Measurements from ENCODE around the gene NRXN2.

The NRXN2 gene

DNA sequence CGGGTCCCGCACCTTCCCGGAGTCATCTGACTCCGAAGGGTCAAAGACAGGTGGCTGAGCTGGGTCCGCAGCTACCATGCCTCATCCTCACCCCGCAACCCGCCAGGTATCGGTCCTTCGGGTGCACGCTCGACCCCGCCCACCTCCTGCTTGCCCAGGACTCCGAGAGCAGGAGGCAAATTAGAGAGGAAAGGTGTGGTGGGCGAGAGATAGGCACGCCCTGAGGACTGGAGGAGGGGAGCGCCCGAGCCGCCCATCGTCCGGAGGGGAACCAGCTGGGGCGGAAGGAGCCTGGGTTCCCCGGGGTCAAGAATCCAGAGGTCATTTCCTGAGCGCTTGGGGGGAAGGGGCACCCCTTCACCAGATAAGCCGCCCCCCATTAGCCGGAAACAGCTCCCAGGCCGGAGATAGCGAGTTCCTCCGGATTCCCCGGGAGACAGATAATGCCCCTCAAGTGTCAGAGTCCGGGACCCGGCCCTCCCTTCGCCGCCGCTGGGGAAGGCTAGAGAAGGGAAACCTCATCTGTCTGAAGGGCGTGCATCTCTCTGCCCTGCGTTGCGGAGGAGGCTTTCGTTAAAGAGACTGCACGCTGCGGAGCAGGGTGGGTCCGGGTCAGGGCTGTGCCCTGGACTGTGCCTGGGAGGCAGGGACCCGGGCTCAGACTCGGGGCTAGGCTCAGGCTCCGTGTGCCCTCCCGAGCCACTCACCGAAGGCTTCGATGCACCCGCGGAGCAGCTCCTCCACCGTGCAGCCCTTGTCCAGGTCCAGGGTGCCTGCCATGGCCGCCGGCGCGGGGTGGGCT is 19.3 kb upstream of the NRXN2 start:
- no peak for TF ChIP-seq EGR1 (IDR thresholded peaks at IDR 0.05)

DNA sequence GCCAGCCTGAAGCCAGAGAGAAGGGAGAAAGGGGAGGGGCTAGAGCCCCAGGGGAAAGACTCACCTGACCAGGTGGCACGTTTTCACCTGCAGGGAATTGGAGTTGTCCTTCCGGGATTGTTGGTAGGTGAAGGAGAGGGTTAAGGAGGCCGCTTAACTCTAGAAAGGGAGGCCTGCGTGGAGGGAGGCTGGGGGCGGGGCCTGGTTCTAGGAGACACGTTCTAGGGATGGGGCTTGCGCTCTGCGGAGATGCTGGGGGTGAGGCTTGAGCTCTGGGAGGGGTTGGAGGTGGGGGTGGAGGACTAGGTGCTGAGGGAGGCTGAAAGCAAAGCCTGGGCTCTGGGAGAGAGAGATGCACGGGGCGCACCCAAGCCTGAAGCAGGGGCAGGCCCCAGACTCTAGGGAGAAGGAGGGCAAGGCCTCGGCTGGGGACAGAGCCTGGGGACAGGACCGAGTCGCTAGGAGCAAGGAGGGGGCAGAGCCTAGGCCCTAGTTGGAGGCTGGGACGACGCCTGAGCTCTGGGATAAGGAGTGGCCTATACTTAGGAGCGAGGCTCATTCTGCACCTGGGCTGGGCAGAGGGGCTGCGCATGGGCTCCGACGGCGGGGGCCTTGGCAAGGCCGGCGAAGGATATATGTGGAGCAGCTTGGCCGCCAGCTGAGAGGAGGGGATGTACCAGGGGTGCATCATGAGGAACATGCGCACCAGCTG is 18.5 kb upstream of the NRXN2 start:
- TF ChIP-seq TEAD4 (IDR thresholded peaks at IDR 0.05) (no peak), RAD21 (IDR thresholded peaks at IDR 0.05; ENCODE audit: low read depth) (no peak)
- TF ChIP-seq, protein P1, sequence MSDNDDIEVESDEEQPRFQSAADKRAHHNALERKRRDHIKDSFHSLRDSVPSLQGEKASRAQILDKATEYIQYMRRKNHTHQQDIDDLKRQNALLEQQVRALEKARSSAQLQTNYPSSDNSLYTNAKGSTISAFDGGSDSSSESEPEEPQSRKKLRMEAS (IDR thresholded peaks at IDR 0.05) = no peak

DNA sequence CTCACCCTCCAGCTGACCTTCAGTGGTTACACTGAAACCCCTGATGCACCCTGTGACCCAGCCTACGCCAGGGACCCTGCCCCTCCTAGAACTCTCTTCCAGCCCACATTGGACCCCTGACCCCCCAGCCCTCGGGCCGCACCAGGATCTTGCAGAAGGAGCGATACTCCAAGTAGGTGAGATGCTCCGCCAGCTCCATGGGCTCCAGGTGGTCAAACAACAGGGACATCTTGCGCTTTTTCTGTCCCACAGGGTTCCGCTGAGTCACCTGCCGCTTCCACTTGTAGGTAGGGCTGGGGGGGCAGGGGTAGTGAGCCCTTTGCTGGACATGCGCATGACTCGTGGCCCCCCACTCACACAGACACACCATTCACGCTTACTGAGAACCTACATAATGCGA is 16.9 kb upstream of the NRXN2 start:
- TF ChIP-seq ZBTB7A (IDR thresholded peaks at IDR 0.05; ENCODE audit: low read depth) (no peak), TCF12 (IDR thresholded peaks at IDR 0.05; ENCODE audit: low read depth) (no peak), EP300 (IDR thresholded peaks at IDR 0.05; ENCODE audit: borderline replicate concordance) (no peak), TEAD4 (IDR thresholded peaks at IDR 0.05) (no peak), CREB1 (IDR thresholded peaks at IDR 0.05; ENCODE audit: low read depth) (no peak), NFIC (IDR thresholded peaks at IDR 0.05) (no peak), CEBPB (IDR thresholded peaks at IDR 0.05) (no peak), TAF1 (IDR thresholded peaks at IDR 0.05; ENCODE audit: low read depth) (no peak), RAD21 (IDR thresholded peaks at IDR 0.05; ENCODE audit: low read depth) (no peak), YY1 (IDR thresholded peaks at IDR 0.05; ENCODE audit: low read depth) (no peak), EGR1 (IDR thresholded peaks at IDR 0.05) (no peak)
- TF ChIP-seq, protein P1 (IDR thresholded peaks at IDR 0.05) = no peak
- TF ChIP-seq, protein P2, sequence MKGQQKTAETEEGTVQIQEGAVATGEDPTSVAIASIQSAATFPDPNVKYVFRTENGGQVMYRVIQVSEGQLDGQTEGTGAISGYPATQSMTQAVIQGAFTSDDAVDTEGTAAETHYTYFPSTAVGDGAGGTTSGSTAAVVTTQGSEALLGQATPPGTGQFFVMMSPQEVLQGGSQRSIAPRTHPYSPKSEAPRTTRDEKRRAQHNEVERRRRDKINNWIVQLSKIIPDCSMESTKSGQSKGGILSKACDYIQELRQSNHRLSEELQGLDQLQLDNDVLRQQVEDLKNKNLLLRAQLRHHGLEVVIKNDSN (IDR thresholded peaks at IDR 0.05) = no peak
- TF ChIP-seq, protein P3, sequence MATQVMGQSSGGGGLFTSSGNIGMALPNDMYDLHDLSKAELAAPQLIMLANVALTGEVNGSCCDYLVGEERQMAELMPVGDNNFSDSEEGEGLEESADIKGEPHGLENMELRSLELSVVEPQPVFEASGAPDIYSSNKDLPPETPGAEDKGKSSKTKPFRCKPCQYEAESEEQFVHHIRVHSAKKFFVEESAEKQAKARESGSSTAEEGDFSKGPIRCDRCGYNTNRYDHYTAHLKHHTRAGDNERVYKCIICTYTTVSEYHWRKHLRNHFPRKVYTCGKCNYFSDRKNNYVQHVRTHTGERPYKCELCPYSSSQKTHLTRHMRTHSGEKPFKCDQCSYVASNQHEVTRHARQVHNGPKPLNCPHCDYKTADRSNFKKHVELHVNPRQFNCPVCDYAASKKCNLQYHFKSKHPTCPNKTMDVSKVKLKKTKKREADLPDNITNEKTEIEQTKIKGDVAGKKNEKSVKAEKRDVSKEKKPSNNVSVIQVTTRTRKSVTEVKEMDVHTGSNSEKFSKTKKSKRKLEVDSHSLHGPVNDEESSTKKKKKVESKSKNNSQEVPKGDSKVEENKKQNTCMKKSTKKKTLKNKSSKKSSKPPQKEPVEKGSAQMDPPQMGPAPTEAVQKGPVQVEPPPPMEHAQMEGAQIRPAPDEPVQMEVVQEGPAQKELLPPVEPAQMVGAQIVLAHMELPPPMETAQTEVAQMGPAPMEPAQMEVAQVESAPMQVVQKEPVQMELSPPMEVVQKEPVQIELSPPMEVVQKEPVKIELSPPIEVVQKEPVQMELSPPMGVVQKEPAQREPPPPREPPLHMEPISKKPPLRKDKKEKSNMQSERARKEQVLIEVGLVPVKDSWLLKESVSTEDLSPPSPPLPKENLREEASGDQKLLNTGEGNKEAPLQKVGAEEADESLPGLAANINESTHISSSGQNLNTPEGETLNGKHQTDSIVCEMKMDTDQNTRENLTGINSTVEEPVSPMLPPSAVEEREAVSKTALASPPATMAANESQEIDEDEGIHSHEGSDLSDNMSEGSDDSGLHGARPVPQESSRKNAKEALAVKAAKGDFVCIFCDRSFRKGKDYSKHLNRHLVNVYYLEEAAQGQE (IDR thresholded peaks at IDR 0.05; ENCODE audit: low read depth) = no peak

DNA sequence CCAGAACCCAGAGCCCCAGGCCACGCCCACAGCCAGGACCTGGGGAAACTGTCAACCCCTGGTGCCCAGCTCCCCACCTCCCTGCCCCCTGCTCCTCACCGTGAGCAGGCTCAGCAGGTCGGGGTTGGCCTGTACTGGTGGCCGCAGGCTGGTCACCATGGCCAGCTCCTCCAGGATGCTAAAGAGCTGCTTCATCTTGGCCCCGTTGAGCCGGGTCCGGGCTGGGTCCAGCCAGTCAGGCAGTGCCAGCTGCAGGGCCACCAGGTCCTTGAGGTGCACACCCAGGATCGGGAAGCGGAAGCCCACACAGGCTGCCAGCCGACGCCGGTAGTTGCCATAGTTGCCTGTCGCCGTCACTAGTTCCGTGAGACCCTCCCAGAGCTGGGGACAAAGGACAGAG is 13.7 kb upstream of the NRXN2 start:
- TF ChIP-seq ZBTB7A (IDR thresholded peaks at IDR 0.05; ENCODE audit: low read depth) (no peak), CREB1 (IDR thresholded peaks at IDR 0.05; ENCODE audit: low read depth) (no peak)

DNA sequence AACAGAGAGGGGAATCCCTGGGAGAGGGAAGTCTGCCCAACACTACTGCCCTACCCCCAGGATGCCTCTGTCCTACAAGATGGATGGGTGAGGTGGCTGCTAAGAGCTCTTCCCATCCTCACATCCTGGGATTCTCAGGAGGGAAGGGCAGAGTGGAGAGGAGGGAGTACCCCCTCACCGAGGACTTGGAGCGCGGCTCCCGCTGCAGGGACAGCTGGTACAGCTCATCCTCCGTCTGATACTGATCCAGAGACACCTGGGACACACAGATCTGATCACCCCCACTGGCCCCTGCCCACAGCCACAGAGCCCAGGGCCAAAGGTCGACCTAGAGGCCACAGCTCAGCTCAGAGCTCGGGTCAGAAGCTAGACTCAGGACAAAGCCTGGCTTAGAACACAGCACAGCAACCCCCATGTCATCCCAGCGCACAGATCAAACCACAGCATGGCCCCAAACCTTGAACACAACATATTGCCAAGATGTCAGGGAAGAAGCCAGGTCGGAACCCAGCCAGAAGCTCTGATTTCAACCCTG is 12.8 kb upstream of the NRXN2 start:
- TF ChIP-seq TEAD4 (IDR thresholded peaks at IDR 0.05) (no peak), FOXM1 (IDR thresholded peaks at IDR 0.05; ENCODE audit: borderline replicate concordance, low read depth) (no peak), RAD21 (IDR thresholded peaks at IDR 0.05; ENCODE audit: low read depth) (no peak), YY1 (IDR thresholded peaks at IDR 0.05; ENCODE audit: low read depth) (no peak), NFIC (IDR thresholded peaks at IDR 0.05) (no peak), TAF1 (IDR thresholded peaks at IDR 0.05; ENCODE audit: low read depth) (no peak), CEBPB (IDR thresholded peaks at IDR 0.05) (no peak), ZBTB7A (IDR thresholded peaks at IDR 0.05; ENCODE audit: low read depth) (no peak), EGR1 (IDR thresholded peaks at IDR 0.05) (no peak)
- TF ChIP-seq, protein P2 (IDR thresholded peaks at IDR 0.05) = no peak

DNA sequence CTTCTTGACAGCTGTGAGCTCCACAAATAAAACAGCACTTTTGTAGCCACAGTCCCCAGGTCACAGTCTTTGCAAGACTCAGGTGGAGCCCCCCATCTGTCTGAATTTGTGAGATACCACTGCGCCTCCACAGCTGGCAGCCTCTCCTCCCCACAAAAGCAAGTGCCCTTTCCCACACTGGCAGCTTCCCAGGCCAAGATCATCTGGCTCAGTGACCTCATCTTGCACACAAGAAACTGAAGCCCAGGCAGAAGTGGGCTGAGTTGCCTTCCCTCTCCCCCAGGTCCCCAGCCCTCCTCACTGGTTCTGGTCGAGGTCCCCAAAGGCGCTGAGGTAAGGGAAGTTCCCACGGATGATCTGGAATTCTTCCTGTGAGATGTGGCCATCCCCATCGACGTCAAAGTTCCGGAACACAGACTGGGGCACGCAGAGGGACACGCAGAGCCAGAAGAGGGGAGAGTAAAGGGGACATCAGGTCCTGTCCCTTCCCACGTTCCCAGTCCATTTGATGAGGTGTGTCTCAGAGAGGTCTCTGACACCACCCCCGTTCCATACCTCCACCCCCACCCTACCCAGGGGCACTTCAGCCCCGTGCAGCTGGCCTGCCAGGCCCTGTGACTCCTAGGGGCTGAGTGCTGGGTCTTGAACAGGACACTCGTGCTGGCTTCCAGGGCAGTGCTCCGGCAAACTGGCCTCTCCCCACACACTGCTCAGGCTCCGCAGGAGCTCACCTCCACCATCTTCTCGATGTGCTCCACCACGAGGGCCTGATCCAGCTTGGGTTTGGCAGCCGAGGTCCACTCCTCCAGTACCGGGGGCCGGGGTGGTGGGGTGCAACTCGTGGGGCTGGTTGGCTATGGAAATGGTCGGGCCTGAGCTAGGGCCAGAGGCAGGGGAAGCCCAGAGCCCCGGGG is 12.1 kb upstream of the NRXN2 start:
- TF ChIP-seq CEBPB (IDR thresholded peaks at IDR 0.05) = no peak

DNA sequence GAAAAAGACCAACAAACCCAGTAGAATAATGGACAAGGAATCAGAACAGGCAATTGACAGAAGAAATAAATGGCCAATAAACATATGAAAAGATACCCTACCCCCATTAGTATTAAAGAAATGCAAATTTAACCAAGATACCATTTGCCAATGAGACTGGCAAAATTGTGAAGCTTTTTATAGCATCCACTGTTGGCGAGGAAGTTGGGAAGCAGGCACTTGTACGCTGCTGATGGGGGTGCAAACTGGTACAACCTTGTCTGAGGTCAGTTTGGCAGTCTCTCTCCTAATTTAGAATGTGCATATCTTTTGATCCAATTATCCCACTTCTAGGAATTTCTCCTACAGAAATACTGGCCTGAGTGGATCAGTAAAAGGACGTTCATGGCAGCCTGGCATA is 8.6 kb upstream of the NRXN2 start:
- TF ChIP-seq, protein P1 (IDR thresholded peaks at IDR 0.05) = no peak
- TF ChIP-seq ZBTB7A (IDR thresholded peaks at IDR 0.05; ENCODE audit: low read depth) = no peak
- TF ChIP-seq TCF12 (IDR thresholded peaks at IDR 0.05; ENCODE audit: low read depth) = no peak
- TF ChIP-seq TEAD4 (IDR thresholded peaks at IDR 0.05) = no peak
- TF ChIP-seq NFIC (IDR thresholded peaks at IDR 0.05) = no peak

Data from Ishikawa (cell line).